Measurements from ENCODE around the gene AKTIP. TPM values are rescaled to one million over a fixed set of nuclear protein-coding genes. Genes with fewer than 3 reads are reported as not detected.

Gene AKTIP
- total RNA-seq: 10 to 100 TPM; 45.0 to 48.5 TPM
- polyA plus RNA-seq: 10 to 100 TPM; 23.1 to 24.3 TPM
- long read RNA-seq, donor 1, transcript AKTIP-214 (1 exons, 2,321 nt): major isoform, 6 of 9 reads
- long read RNA-seq, donor 1, partial matches to known transcripts: 0 of 9 reads
- long read RNA-seq, donor 1, other reads (novel, unspliced or antisense): 0 of 9 reads
- long read RNA-seq, donor 2, partial matches to known transcripts: 0 of 4 reads
- long read RNA-seq, donor 2, other reads (novel, unspliced or antisense): 0 of 4 reads
- long read RNA-seq, donor 3, partial matches to known transcripts: 0 of 5 reads
- long read RNA-seq, donor 3, other reads (novel, unspliced or antisense): 0 of 5 reads
- long read RNA-seq, donor 4, partial matches to known transcripts: 0 of 4 reads
- long read RNA-seq, donor 4, other reads (novel, unspliced or antisense): 0 of 4 reads
- long read RNA-seq, donor 5, transcript AKTIP-202 (10 exons, 2,426 nt): major isoform, 6 of 18 reads
- long read RNA-seq, donor 5, partial matches to known transcripts: 0 of 18 reads
- long read RNA-seq, donor 5, other reads (novel, unspliced or antisense): 9 of 18 reads

- ATAC-seq (ENCODE audit: insufficient read depth, low FRiP score) (peak; percentile 38), DNase-seq (peak; percentile 56 to 71 (median 59))
- peak within 1 kb of the TSS; percentile 76 for H3K4me3 ChIP-seq
- H3K9me3 ChIP-seq (ENCODE audit: control insufficient read depth in 4 of 4, insufficient read depth in 3 of 4, low read length in 3 of 4): no peaks in the 10 kb centered on the region
- peaks cover 0 to 3% (median under 1%) of the 10 kb centered on the region in 4 donors for H3K36me3 ChIP-seq (ENCODE audit: control insufficient read depth in 4 of 4, insufficient read depth in 4 of 4, low read length in 4 of 4)
- no peaks in the 10 kb centered on the region for H3K27me3 ChIP-seq (ENCODE audit: control insufficient read depth in 3 of 3, insufficient read depth in 3 of 3, low read length in 2 of 3)
- H3K4me1 ChIP-seq (ENCODE audit: control insufficient read depth in 5 of 5, insufficient read depth in 5 of 5, low read length in 5 of 5): peaks cover 12 to 28% (median 21%) of the 10 kb centered on the region in 5 donors
- no peak for TF ChIP-seq CTCF (IDR thresholded peaks at IDR 0.05; ENCODE audit: control extremely low read depth, extremely low read depth)
- peak within 1 kb of the TSS; percentile 52 to 81 for H3K9ac ChIP-seq (ENCODE audit: insufficient read depth in 1 of 2, low read length in 2 of 2)
- peak within 1 kb of the TSS; percentile 90 to 99 for H3K27ac ChIP-seq (ENCODE audit: low read depth in 1 of 2, low read length in 1 of 2)
- 1% methylated on average over 47 to 76 of the region's 76 CpGs for WGBS, 2 donors
Observed at GRCh38 chr16:53502331-53503269, at the start of gene AKTIP. Gene AKTIP (minus strand): TSS chr16:53503209. CDS start chr16:53500259, 2,950 bp downstream.

GRCh38 chr16:53549970-53550690 lies 47.1 kb upstream of the AKTIP start:
- ATAC-seq (ENCODE audit: insufficient read depth, low FRiP score) (peak; percentile 85), DNase-seq (peak; percentile 91 to 98 (median 98))
- no peak overlapping the region for H3K4me3 ChIP-seq
- peaks cover 0 to 15% (median 0%) of the 10 kb centered on the region in 3 donors for H3K27me3 ChIP-seq (ENCODE audit: control insufficient read depth in 3 of 3, insufficient read depth in 3 of 3, low read length in 2 of 3)
- peak overlapping the region in 1 of 2 donors; percentile 11 for H3K9ac ChIP-seq (ENCODE audit: insufficient read depth in 1 of 2, low read length in 2 of 2)
- H3K9me3 ChIP-seq (ENCODE audit: control insufficient read depth in 4 of 4, insufficient read depth in 3 of 4, low read length in 3 of 4): no peaks in the 10 kb centered on the region
- peaks cover 0 to 15% (median 4%) of the 10 kb centered on the region in 5 donors for H3K4me1 ChIP-seq (ENCODE audit: control insufficient read depth in 5 of 5, insufficient read depth in 5 of 5, low read length in 5 of 5)
- H3K27ac ChIP-seq (ENCODE audit: low read depth in 1 of 2, low read length in 1 of 2): no peak overlapping the region
- peak; percentile 67 for TF ChIP-seq CTCF (IDR thresholded peaks at IDR 0.05; ENCODE audit: control extremely low read depth, extremely low read depth)
- WGBS, 2 donors: 21 to 23% methylated on average over 18 of the region's 18 CpGs
- H3K36me3 ChIP-seq (ENCODE audit: control insufficient read depth in 4 of 4, insufficient read depth in 4 of 4, low read length in 4 of 4): no peaks in the 10 kb centered on the region

- DNase-seq: peak in 1 of 3 donors; percentile 18
- peaks cover 0 to 19% (median 7%) of the 10 kb centered on the region in 3 donors for H3K27me3 ChIP-seq (ENCODE audit: control insufficient read depth in 3 of 3, insufficient read depth in 3 of 3, low read length in 2 of 3)
- no peak for ATAC-seq (ENCODE audit: insufficient read depth, low FRiP score)
- H3K27ac ChIP-seq (ENCODE audit: low read depth in 1 of 2, low read length in 1 of 2): no peak overlapping the region
- peaks cover 0 to 15% (median 4%) of the 10 kb centered on the region in 5 donors for H3K4me1 ChIP-seq (ENCODE audit: control insufficient read depth in 5 of 5, insufficient read depth in 5 of 5, low read length in 5 of 5)
- TF ChIP-seq CTCF (IDR thresholded peaks at IDR 0.05; ENCODE audit: control extremely low read depth, extremely low read depth): no peak
- H3K9ac ChIP-seq (ENCODE audit: insufficient read depth in 1 of 2, low read length in 2 of 2): no peak overlapping the region
- H3K36me3 ChIP-seq (ENCODE audit: control insufficient read depth in 4 of 4, insufficient read depth in 4 of 4, low read length in 4 of 4): no peaks in the 10 kb centered on the region
- H3K9me3 ChIP-seq (ENCODE audit: control insufficient read depth in 4 of 4, insufficient read depth in 3 of 4, low read length in 3 of 4): peaks cover 0 to 3% (median 0%) of the 10 kb centered on the region in 4 donors
- no peak overlapping the region for H3K4me3 ChIP-seq
- WGBS, 2 donors: 65 to 66% methylated on average over 4 of the region's 4 CpGs
Observed at GRCh38 chr16:53546988-53547391, 44.0 kb upstream of the AKTIP start.

Data from lung (tissue), 16 donors.